GM12801 (cell line): Measurements from ENCODE around the gene CEP85.

Experiments
- TF ChIP-seq, protein P1 (sequence below): IDR thresholded peaks from one replicate; pipeline ENCODE4 v1.5.1; 2011; ENCODE audit warnings: control low read depth; ENCODE audit not compliant: insufficient read length; ENCODE audit errors: extremely low read depth

Gene CEP85

DNA sequence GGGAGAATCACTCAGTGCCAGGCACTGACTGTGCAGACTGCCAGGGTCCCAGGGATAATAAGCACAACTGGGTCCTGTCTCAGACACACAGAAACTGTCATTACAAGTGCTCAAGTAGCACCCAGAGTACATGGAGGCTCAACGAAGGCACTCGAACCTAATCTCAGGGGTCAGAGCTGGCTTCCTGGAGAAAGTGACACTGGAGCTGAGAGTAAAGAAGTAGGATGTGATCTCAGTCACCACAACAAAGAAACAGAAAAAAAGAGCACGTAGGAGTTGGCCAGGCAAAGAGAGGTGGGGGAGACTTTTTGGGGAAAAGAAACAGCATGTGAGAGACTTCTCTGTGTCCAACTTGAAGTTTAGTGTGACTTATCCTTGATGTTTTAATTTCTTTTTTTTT, 42.3 kb upstream of the CEP85 start:
- TF ChIP-seq, protein P1, sequence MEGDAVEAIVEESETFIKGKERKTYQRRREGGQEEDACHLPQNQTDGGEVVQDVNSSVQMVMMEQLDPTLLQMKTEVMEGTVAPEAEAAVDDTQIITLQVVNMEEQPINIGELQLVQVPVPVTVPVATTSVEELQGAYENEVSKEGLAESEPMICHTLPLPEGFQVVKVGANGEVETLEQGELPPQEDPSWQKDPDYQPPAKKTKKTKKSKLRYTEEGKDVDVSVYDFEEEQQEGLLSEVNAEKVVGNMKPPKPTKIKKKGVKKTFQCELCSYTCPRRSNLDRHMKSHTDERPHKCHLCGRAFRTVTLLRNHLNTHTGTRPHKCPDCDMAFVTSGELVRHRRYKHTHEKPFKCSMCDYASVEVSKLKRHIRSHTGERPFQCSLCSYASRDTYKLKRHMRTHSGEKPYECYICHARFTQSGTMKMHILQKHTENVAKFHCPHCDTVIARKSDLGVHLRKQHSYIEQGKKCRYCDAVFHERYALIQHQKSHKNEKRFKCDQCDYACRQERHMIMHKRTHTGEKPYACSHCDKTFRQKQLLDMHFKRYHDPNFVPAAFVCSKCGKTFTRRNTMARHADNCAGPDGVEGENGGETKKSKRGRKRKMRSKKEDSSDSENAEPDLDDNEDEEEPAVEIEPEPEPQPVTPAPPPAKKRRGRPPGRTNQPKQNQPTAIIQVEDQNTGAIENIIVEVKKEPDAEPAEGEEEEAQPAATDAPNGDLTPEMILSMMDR, result no peak

DNA sequence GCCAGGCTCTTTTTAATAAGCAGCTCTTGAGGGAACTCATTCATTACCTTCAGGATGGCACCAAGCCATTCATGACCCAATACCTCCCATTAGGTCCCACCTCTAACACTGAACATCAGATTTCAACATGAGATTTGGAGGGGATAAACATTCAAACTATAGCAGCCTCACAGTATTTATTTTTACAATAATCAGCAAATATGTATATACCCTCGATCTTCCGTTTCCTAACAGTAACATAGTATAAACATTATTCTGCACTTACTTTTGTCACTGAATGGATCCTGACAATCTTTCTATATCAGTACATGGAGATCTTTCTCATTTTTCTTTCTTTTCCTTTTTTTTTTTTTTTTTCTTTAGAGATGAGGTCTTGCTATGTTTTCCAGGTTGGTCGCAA, 38.2 kb upstream of the CEP85 start:
- TF ChIP-seq, protein P1, result no peak

DNA sequence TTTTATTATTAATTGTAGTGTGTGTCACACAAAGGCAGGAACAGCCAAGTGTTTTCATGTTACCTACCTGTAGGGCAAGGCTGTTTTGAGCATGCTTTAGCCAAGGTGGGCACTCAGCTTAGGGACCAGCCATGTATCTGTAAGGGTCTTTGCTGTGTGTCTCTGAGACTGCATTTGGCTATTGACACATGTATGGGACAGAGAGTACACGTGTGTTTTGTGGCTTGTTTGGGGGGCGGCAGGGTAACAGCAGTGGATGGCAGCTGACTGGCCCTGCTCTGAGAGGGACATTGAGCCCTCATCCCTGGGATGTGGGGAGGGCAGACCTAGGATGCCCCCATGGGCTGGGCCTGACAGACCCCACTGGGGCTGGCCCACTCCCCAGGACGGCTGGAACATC, 36.7 kb upstream of the CEP85 start:
- TF ChIP-seq, protein P1, result no peak

DNA sequence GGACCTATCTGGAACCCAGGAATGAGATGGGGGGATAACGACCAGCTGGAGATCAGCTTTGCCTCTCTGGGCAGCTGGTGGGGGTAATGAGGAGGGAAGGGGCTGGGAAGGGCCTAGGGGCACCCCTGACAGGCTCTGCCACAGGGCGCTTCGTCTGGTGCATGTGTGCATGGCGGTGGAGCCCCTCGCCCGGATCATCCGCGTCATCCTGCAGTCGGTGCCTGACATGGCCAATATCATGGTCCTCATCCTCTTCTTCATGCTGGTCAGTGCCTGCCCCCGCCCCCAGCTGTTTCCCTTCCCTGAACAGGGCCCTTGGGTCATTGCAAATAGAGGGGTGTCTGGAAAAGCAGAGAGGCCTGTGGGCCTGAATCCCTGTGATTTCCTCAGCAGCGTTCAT, 36.2 kb upstream of the CEP85 start:
- TF ChIP-seq, protein P1, result no peak

DNA sequence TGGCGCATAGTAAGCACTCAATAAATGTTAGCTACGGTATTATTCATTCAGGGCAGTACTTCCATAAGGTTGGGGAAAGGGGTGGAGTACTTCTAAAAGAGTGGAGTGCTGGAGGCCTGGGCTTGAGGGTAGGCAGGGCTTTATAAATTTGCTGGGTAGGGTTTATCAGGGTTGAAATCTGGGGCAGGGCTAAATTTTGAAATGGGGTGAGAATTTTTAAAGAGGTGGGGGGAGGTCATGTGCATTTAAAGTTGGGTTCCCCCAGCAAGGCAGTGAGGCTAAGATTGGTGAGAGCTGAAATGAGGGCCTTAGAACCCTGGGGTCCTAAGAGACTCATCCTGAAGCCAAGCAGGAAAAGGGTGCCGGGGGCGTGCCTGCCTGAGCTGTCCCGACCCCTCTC, 33.6 kb upstream of the CEP85 start:
- TF ChIP-seq, protein P1, result no peak

DNA sequence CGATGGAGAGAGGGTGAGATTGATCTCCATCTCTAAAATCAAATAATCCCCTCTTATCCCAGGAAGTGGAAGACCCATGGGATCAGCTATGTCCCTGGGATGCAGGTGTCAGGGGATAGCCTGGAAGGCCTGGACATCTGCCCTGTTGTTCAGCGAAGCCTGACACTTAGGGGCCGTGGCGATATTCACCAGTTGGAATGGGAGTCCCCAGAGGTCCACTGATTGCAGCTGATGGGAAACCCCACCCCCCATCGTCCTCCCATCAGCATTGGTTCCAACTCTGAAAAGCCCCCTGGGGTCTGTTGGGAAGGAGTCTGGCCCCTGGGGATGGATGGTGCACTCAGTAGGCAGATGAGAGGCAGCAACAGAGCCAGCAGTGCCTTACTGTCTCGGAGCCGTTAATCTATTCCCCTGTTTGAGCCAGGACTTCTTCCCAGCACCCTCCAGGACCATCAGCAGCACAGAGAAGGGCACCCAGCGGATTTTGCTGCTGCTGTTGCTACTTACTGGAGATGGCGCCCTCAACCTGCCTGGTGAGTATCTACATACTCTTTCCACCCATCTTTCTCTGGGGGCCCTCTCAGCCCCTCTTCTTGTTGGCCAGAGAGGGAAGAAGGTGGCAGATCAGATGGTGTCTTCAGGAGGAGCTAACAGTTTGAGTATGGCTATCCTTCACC, 30.2 kb upstream of the CEP85 start:
- TF ChIP-seq, protein P1, result no peak

DNA sequence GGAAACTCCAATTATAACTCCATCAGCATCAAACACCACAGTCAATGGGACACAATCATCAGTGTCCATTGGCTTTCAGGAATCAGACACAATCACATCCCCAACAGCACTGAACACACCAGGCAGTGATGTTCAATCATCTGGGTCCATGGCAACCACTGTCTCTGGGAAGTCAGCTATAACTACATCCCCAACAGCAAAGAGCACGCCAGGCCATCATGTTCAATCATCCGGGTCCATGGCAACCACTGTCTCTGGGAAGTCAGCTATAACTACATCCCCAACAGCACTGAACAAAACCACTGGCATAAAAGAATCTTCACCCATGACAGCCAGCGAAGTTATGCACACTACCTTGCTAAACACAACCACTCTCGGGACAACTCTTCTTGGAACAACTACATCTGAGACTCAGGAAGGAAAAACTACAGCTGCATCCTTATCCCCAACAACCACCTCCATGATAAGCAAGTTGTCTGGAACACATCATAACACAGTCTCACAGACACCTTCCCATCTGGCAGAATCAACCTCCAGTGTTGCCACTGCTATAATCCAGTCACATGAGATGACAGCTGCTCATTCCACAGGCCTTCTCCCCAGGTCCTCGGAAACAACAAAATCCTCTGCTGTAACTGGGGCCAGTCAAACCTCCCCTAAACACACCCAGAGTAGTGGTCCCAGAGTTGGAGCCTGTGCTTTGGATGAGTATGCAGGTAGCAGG, 23.7 kb upstream of the CEP85 start:
- TF ChIP-seq, protein P1, result no peak
